GM18508 (cell line): ENCODE measurements around the gene AKAP5.
A peak's percentile ranks its signal among the peaks of the same experiment; 100 is the strongest.
"Not testable (repeated sequence)": the region's sequence is repeated elsewhere in the genome, so short reads cannot be mapped to it uniquely, and the experiment has no call there.

ENCODE experiments used
- ATAC-seq: cut with Tn5 transposase; IDR thresholded peaks from one replicate; pipeline ENCODE4 v1.9.1; 2021; ENCODE audit warnings: moderate number of reproducible peaks; ENCODE audit not compliant: insufficient read depth, unreplicated experiment

Gene AKAP5

GRCh38 chr14:64501411-64502171 is 36.3 kb downstream of the AKAP5 start:
- ATAC-seq = no peak

- ATAC-seq = no peak
These were observed 37.2 kb downstream of the AKAP5 start for GRCh38 chr14:64502456-64502855.

DNA sequence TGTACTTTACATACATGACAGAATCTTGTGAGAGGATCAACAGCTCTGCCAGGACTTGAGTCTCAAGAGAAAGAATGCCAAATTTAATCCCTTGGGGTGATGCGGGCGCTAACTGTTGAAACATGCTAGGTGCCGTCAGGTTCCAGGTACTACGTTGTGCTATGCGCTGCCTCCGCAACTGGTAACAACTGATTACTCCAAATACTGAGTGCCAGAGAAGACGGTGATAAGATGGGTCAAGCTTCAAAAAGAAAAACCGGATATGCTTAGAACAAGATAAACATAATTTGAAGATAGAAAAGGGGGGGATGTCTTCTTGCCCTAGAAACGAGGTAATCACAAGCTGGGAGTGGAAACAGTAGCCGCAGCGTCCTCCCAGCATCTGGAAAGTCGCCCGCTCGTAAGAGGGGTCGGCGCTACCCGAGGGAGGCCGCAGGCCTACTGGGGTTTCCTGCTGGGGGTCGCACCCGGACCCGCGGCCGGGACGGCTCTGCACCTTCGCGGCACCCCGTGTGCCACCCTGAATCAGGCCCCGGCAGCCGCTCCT is 37.7 kb downstream of the AKAP5 start:
- no peak for ATAC-seq

DNA sequence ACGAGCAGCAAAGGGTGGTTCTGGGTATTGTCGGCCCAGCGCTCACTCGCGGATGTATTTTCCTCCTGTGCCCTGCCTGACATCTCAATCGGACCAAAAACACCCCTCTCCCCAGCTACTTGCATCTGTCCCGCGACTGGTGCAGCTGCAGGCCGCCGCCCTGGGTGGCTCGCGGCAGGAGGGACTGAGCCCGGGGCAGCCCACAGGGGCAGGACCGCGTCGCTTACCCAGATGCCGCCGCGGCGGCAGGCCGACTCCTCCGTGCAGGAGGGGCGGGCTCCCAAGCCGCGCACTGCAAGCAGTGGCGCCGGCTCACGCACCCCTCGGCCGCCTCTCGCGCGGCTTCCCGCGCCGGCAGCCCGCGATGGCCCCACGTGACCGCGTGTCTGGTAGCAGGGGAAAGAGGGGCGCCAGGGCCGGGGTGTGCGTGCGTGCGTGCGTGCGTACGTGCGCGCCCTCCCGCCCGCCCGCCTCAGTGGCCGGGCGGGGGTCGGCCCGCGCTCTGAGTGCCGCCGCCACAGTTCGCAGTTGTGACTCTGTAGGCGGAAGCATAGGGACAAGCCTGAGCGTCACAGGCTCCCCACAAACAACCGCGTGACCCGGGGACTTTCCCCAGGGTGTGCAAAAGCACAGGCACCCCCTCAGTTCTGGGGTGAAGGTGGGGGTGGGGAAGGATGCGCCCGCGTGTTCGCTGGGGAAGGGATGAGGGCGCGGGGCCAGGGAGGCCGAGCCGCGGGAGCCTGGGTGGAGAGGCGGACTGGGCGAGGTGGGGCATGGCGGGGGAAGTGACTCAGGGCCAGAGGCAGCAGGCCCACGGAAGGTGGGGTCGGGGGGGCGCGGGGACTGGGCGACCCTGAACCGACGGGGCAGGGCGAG is 38.4 kb downstream of the AKAP5 start, which contains the start of gene ZBTB25:
Gene ZBTB25, minus strand, starts transcription at position 405 of the 876 bp plus-strand sequence. CDS start 13,305 bp downstream, outside the sequence.
- ATAC-seq = peak; percentile 48

- ATAC-seq = no peak
These were observed 39.1 kb downstream of the AKAP5 start, which contains the start of gene ZBTB1 for GRCh38 chr14:64504310-64504896. ZBTB1 (plus strand) TSS chr14:64504770; CDS start chr14:64521505, 16,735 bp downstream.

DNA sequence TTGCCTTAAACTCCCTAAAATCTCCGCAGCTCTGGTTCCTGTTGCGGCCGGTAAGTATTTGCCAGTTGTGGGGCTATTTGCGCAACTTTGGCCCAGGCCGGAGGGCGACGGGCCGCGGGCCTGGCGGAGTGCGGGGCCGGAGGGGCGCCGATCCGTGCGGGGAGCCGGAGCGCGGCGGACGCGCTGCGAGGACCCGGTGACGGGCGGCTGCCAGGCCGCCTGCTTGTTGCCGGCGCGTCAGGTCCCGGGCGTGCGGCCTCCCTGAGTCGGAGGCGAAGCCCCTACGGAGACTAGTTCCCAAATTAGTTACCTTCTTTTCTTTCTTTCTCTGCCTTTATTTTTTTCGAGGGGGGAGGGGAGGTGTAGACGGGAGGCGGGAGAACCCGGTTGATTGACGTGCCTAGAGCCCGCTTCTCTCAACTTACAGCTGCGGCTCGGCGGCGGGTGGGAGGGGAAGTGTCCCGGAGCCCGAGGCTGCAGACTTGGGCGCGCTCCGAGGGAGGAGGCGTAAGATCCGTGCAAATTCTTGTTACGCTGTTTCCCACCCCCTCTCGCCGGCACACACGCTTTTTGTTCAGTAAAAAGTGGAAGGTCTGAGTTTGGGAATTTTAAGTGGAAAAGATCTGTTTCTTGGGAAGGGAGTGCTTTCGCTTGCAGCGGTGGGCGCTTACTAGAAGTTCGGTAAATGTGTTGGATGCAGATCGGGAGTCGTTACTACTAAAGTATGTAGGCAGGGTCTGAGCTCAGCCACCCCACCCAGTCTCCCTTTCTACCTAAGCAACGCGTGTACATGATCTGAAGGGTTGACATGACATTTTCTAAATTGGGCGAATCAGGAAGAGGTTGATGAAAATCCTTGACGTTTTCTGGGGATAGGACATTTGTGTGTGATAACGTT is 39.8 kb downstream of the AKAP5 start:
- ATAC-seq = no peak

DNA sequence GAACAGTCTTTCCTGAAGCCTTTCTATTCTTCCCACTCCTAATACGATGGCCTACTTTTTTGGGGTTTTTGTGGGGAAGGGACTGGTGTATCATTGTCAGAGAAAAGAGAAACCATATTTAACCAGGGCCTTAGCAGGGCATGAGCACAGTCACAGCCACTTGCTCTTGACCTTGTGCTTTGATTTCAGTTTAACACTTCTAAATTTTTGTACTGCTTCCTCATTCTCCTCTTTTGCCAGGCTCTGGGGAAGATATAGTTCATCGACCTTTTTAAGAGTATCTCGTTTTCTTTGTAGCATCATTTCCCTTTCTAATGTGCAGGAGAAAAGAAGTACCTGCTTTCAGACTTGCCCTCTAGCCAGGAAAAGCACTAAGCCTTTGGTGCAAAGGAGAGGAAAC is 41.4 kb downstream of the AKAP5 start:
- ATAC-seq = no peak

DNA sequence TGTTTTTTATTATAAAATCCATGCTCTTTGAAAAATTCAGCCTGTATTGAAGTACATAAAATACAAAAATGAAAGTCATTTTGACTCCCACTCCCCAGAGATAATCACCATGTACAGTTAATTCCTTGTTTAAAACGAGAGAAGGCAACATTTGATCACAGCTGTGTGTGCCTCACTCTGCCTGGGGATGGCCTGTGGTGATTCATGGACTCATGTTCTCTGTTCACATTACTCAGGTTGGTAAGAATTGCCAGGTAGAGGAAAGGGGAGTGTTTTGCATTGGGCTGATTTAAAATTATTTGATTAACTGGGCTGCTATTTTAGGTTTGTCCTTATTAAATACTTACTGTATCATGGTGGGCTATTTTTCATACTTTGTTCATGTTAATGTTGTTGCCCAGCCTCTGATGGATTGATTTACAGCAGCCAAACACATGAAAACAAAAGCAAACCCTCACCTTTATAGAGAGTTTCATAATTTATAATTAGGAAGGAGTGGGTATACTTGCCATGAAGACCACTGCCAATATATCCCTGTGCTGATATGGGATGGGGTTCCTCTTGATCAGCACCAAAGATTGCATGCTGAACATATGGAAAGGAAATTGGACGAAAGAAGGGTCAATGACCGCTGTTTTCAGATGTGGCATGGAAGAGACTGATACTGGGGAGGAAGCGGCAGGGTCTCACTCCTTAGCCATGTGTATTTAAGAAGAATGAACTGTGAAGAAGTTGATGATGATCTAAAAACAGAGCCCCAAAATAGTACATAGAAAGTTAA is 42.3 kb downstream of the AKAP5 start:
- ATAC-seq = no peak

- ATAC-seq = no peak
These were observed 43.0 kb downstream of the AKAP5 start for GRCh38 chr14:64508215-64508776.

- no peak for ATAC-seq
These were observed 43.7 kb downstream of the AKAP5 start for GRCh38 chr14:64509036-64509435.

GRCh38 chr14:64510825-64511671 is 45.7 kb downstream of the AKAP5 start:
- no peak for ATAC-seq

DNA sequence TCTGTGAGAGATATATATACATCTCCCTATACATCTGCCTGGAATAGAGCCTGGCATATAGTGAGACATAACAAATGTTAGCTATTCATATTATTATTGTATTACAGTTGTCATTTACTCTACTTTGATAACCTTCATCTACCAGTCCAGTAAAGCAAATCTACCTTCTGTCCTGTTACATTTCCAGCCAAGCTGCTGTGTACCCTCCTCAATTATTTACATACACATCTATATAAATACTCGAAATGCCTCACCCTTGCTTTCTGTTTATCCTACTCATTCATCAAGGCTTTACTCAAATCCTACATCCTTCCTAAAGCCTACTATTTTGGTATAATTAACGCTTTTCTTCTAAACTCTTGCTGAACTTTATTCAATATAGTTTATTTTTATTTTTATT is 48.0 kb downstream of the AKAP5 start:
- ATAC-seq = no peak

GRCh38 chr14:64515053-64515452 is 49.8 kb downstream of the AKAP5 start:
- no peak for ATAC-seq

- ATAC-seq = no peak
These were observed 51.7 kb downstream of the AKAP5 start for GRCh38 chr14:64516969-64517368.

DNA sequence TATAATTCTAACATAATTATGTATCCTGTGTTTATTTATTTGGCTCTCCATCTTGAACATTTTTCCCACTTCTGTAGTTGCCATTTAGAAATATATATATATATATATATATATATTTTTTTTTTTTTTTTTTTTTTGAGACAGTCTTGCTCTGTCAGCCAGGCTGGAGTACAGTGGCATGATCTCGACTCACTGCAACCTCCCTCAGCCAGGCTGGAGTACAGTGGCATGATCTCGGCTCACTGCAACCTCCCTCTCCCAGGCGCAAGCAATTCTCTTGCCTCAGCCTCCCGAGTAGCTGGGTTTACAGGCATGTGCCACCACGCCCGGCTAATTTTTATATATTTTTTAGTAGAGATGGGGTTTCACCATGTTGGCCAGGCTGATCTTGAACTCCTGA is 52.4 kb downstream of the AKAP5 start:
- not testable (repeated sequence) for ATAC-seq

- no peak for ATAC-seq
These were observed 52.9 kb downstream of the AKAP5 start for GRCh38 chr14:64518229-64518628.

- ATAC-seq = no peak
These were observed 55.4 kb downstream of the AKAP5 start for GRCh38 chr14:64520699-64521098.
